ENCODE results near the gene ENKUR.
"Not testable (repeated sequence)": the region's sequence is repeated elsewhere in the genome, so short reads cannot be mapped to it uniquely, and the experiment has no call there.

The ENKUR gene

DNA sequence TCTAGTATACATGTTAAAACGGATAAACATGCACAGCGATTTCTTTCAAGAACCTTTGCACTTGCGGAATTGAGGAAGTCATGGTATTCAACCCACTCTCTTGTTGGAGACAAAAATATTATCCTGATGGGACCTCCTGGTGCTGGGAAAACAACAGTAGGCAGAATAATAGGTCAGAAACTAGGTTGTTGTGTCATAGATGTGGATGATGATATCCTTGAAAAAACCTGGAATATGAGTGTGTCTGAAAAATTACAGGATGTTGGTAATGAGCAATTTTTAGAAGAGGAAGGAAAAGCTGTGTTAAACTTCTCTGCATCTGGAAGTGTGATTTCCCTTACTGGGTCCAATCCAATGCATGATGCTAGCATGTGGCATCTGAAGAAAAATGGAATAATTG is 7.3 kb upstream of the ENKUR start:
- DNase-seq (ENCODE audit: low read depth in 2 of 2) = no peak

DNA sequence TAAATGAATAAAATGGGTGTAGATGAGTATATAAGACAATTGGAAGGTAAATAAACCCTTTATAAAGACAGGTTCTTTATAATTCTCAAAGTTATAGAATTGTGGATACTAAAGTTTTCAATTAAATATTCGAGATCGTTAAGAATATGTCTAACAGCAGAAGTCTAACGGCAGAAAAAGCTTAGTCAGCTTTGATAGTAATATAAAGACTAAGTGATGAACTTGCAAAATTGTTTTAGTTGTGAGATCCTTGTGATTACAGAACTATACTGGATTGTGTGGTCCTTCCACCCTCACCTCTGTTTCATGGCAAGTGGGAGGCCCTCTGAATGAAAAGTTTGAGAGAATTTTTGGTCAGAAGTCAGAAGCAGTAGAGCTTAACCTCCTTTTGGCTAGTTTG is 2.7 kb upstream of the ENKUR start:
- DNase-seq (ENCODE audit: low read depth in 2 of 2) = no peak

DNA sequence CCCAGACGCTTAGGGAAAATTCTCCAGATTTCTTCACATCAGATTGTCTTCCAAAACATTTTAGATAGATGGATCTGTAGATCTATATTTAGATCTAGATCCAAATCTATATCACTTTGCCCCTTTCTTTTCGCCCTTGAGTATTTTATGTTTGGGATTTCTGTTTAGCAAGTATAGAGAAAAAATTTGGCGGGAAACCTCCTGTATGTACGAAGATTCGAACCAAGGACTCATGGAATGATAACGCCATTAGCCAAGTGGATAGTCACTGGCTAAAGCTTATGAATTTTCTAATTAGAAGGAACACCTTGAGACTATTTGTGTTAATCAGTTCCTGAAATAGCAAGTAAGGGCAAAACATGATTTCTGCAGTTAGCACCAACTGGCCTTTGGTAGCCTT is 1.7 kb upstream of the ENKUR start:
- no peak for DNase-seq (ENCODE audit: low read depth in 2 of 2)

DNA sequence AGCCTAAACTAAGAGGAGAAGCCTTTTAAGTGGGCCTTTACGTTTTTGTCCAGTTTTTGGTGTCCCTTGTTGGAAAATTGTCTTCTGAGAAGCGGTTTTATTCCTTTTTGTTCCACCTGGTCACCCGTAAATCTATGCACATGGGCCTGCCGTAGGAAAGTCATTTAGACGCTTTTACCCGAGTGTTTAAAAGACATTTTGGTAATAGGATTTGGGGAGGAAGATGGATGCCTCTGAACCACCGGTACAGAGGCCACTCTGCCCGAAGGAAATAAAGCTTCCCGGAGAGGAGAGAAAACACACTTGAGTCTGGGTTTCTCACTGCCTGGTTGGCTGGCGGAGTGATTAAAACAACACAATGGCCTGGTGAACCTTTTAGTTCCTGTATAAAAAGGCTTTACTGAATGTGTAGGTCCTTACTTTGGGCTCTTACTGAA is 1.2 kb upstream of the ENKUR start:
- no peak for DNase-seq (ENCODE audit: low read depth in 2 of 2)

DNA sequence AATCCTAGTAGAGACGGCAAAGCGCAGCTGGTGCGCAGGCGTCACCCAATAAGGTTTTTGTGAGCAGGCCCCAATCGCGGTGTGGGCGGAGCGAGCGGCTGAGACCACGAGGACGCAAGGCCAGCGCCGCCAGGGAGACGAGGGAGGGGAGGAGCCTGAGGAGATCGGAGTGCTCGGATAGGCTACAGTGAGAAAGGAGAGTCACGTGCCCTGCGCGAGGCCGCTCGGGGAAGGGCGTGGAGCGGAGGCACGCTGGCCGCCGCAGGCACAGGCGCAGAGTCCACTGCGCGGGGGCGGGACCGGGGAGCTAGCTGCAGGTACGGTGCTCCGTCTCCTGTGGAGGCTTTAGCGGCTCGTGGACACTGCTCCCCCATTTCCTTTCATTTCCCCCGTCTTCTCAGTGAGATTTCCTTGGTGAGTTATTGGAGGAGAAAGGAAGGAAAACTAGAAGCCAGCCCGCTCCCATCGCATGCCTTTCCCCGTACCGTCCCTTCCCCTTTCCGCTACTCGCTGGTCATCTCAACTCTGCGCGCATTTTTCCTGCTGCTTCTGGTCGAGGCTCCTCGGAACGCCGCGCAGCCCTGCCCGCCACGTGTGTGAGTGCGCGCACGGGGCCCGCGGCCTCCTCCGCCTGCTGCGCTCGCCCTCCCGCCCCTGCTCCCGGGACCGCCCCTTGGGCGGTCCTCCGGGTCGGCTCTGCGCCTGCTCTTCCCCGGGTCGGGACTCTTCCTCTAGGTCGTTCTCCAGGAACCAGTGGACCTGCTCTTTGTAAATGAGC is 607 bp upstream of the ENKUR start, which contains the start of gene THNSL1:
TSS of gene THNSL1 (plus strand) at position 237 of the 778 bp plus-strand sequence. CDS start 6,612 bp downstream, outside the sequence.
- DNase-seq (ENCODE audit: low read depth in 2 of 2) = peak; percentile 96 to 97

DNA sequence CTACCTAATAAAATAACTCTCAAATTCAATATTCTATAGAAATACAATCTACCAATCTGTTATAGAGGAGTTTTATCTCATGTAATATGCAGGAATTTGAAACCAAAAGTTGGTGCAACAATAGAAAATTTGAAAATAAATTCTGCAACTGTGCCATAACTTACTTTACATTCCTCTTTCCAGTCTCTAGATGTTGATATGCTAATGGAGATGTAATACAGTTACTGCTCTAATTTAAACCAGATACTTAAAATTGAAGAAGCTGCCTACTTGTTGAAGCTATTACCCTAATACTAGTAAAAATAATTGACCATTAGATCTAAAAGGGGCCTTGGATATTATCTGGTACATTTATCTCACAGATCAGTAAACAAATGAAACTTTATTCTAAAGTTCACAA is 1.4 kb downstream of the ENKUR start:
- no peak for DNase-seq (ENCODE audit: low read depth in 2 of 2)

DNA sequence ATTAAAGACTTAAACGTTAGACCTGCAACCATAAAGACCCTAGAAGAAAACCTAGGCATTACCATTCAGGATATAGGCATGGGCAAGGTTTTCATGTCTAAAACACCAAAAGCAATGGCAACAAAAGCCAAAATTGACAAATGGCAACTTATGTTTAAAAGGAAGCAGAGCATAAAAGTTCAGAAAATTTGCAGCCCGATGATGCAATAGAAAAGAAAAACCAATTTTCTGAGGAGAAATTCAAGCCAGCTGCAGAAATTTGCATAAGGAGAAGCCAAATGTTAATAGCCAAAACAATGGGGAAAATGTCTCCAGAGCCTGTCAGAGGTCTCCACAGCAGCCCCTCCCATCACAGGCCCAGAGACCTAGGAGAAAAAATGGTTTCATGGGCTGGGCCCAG is 4.4 kb downstream of the ENKUR start:
- DNase-seq (ENCODE audit: low read depth in 2 of 2) = not testable (repeated sequence)

DNA sequence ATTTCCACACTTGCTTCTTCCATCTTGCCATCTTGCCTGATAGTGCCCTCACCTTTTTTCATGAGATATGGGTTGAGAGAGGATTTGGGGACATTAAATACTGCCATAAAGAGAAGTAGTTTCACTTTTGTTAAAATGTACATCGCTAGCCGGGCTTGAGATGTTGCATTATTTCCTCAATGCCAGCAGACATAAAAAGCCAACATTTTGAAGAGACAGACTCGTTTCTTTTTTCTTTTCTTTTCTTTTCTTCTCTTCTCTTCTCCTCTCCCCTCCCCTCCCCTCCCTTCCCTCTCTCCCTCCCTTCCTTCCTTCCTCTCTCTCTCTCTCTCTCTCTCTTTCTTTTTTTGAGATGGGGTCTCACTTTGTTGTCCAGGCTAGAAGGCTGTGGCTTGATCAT is 17.9 kb downstream of the ENKUR start:
- no peak for DNase-seq (ENCODE audit: low read depth in 2 of 2)

DNA sequence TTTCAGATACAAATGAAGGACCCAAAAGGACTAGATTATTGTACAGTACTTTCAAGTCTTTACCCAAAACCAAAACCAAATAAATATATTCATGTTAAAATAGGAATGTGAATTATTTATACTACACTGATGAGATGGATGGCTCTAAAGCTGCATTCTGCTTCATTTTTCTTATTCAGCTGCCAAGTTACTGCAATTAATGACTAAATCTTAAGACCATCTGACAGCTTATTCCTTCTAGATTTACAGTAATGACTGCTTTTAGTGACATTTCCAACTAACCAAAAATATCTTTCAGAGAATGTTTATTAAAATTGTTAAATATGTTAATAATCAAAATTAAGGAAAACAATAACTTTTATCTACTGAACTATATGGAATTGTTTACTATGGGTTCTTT is 20.9 kb downstream of the ENKUR start:
- no peak for DNase-seq (ENCODE audit: low read depth in 2 of 2)

DNA sequence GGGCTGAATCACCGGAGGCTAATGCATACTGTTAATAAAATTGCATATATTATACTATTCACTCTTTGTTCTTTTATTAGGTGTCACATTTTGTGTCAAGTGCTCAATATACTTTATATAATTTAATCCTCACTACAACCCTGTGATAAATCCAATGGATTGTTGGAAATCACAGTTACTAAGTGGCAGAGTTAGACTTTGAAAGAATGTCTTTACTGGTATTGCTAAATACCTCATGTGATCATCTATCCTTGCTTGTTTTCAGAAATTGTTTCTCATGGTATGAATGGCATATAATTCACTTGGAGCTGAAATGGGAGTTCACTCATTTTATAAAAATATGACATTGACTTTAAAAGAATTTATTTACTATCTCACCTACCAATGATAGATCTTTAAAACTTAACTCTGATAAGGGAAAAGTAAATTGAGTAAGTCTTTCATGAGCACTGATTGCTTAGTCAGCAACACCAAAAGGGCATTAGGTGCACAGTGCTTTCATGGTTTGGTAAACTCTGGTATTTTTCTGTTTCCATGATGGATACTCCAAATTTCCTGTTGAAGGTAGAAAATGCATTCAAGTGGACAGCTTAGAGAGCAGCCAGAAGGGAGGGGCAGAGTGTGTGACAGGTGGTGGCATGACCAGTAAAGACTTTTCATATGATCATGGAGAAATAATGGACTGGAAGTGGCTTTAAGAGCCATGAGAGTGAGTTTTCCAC is 22.6 kb downstream of the ENKUR start:
- no peak for DNase-seq (ENCODE audit: low read depth in 2 of 2)

DNA sequence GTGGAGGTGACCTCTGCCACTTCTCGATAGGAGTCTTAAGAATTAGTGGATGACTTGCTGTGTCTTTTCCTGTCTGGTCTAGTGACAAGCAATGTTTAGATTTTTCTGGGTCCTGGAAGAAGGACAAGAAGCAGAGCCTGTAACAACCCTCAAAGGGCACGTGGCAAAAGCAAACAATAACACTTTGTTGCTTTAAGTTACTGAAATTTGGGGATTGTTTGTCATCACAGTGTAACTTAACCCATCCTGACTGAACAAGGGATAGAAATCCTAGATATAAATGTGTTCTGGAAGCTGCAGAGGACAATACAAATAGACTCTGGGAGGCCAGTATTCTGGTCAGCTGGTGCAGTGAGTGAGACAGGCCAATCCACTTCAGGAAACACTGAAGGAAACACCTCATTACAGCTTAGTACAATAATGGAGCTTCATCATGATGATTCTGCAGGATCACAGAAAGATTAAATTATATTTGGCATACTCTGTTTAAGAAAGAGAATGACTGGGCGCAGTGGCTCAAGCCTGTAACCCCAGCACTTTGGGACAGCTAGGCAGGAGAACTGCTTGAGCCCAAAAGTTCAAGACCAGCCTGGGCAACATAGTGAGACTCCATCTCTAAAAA is 23.3 kb downstream of the ENKUR start:
- DNase-seq (ENCODE audit: low read depth in 2 of 2) = no peak

DNA sequence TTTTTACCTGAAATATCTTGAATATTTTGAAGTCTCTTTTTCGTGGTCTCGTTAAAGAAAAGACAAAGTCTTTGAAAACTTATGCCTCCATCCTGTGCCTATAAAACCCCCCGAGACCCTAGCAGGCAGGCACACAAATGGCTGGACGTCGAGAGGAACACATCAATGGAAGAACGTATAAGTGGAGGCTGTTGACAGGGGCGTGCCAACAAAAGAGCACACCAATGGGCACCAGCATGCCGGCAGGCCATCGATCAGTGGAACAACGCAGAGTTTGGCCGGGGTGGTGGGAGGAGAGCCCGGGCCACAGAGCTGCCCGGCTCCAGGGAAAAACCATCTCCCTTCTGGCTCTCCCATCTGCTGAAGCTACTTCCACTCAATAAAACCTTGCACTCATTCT is 24.7 kb downstream of the ENKUR start:
- DNase-seq (ENCODE audit: low read depth in 2 of 2) = no peak

DNA sequence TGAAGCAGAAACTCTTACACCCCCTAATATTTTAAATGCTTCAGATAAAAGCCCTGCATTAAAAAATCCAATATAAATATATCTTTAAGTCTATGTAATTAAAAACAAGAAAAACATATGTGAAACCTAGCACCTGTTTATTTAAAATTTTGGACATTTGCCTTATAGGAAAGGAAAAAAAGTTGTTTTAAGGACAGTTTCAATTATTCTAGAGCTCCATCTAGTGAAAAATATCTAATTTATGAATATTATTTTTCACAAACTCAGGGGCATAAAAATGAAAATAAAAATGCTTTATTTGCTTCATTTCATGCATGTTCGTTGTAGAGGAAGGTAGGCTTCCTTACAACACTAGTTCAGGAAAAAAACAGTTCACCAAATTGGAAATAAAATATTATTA is 26.1 kb downstream of the ENKUR start:
- DNase-seq (ENCODE audit: low read depth in 2 of 2) = no peak

DNA sequence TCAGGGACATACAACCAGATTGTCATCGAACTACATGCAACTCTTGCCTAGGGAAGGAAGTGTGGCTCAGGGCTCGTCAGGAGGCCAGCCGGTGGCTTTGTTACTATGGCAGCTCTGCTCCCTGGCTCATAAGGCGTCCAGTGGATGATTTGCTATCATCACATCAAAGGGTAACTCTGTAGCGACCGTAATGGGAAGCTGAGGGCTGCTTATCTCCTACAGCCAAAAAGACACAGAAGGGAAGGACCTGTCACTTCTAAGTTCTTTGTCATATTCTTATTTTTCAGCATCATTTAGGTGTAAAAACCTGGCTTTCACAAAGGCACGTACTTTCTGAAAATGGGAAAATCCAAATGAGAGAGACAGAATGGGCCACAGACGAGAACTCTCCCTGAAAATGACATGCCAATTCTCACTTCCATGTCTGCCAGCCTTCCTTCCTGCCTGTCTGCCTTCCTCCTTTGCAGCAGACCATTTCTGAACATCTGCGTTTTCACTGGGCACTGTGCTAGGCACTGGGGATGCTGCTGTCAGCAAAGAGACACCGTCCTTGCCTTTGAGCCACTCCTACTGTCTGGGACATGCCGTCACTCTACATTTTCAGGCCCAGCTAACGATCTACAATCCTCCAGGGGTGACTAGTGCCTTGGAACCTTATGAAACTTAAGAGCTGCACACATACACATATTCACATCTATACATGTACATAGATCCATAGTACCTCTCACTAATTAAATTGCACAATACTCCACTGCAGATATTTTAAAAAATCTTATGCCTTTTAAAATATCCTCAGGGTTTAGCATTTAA is 26.9 kb downstream of the ENKUR start:
- no peak for DNase-seq (ENCODE audit: low read depth in 2 of 2)

DNA sequence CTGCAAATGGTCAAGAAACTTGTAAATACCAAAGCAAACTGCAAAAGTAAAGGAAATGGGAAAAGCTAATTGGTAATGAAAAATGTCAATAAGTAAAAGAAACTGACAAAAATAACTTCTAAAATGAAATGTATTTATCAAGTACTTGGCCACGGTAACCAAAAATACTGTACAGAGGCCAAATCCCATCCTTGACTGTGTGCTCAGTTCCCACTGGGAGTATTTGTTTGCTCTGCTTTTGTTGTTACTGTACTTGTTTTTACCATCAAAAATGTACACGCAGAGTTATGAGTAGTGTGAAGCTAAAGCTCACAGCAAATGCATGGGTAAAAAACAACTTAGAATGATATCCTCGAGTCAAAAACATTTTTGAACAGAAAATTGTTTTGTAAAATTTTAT is 31.1 kb downstream of the ENKUR start:
- DNase-seq (ENCODE audit: low read depth in 2 of 2) = no peak

DNA sequence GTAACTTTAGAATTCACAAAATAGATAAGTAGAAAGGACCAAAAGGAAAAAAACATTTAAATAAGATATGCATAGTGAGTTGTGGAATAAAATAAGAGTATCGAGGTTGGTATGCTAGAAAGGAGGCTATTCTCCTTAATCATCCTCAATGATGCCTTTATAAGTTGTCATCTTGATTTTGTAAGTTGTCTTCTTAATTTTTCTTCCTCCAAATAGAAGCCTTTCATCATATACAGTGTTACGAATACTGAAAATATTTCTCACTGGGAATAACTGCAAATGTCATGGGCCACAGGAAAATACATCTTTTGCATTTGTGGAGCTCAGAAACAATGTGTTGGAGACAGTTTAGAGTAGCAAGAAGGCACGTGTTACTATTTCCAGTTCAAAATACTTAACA is 32.0 kb downstream of the ENKUR start:
- no peak for DNase-seq (ENCODE audit: low read depth in 2 of 2)

DNA sequence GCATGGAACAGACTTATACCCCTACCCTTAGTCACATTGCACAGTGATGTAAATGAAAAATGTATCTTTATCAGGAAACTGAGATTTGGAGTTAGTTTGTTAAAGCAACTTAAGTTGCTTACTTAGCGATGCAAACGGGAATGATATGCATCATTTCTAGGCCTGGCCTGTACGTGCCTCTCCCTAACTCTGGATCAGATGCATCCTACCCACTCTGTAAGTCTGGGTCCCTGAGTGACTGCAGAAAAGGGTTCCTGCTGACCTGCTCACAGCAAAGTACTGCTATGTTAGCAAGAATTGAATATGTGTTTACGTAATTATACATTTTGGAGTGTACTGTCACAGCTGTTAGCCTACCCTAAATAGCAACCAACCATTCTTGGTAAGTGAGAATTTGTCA is 32.8 kb downstream of the ENKUR start:
- no peak for DNase-seq (ENCODE audit: low read depth in 2 of 2)

DNA sequence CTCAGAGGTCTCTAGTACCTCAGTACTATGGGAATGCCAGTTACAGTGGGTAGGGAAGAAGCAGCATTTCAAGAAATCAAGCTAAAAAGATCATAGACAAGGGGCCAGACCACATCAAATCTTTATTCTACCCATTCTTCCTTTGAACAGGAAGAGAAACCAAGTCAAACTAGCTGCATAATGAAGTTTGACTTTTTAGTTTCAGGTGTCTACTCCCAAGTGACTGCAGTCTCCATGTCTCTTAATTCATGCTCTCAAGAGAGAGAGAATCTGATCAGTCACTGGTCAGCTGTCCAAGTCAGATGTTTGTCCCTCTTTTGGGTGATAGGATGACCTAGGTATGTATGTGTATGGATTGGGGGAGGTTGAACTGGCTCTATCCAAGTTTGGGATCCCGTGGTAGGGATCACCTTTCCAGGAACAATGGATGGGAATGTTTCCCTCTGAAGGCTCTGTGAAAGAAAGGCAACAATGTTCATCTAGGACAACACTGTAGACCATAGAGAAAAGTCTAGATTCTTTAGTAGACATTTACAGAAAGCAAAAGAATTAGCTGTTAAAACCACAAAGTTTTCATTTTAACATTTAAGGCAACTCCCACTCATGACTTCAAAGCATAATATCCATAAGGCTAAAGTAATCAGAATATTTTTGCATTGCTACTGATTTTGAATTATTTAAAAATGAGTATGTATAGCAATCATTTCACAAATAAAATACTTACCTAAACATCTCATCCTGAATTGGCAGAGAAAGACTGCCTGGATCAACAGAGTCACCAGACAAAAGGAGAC is 33.4 kb downstream of the ENKUR start:
- no peak for DNase-seq (ENCODE audit: low read depth in 2 of 2)

DNA sequence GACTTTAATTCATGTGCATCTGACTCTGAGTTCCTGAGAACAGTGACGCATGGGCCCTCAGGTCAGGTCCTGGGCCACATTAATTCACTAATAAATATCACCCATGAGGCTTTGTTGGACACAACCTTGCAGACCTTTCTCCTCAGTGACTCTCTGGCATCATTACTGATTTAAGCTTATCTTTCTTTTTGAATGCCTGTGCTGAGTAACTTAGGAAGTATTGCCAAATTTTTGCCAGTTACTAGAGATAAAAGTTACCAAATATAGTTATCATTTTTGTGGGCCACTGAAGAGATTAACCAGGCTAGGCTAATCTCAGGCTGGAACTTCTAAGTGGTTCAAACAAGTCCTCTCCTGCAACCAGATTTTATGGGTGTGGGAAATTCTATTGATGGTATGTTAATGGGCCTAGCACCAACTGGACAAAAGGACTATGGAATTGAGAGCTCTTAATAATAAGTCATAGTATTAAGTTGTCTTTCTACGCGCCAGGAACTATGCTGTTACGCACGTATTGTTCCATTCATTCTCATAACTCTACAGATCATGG is 34.7 kb downstream of the ENKUR start:
- DNase-seq (ENCODE audit: low read depth in 2 of 2) = no peak

DNA sequence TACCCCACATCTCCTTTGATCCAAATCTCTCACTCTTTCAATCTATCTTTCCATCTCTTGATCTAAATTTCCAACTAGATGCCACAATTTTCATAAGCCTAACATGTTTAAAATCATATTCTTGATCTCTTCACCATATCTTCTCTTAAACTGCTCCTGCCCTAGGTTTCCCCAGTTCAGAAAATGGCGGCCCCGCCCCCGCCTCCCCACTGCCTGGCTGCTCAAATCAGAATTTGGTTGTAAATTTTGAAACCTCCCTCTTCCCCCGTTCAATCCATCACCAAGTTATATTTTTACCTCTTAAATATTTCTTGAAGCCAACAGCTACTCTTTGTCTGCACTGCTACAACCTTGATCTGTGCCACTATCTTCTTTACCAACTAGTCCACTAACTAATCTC is 36.3 kb downstream of the ENKUR start:
- DNase-seq (ENCODE audit: low read depth in 2 of 2) = no peak

DNA sequence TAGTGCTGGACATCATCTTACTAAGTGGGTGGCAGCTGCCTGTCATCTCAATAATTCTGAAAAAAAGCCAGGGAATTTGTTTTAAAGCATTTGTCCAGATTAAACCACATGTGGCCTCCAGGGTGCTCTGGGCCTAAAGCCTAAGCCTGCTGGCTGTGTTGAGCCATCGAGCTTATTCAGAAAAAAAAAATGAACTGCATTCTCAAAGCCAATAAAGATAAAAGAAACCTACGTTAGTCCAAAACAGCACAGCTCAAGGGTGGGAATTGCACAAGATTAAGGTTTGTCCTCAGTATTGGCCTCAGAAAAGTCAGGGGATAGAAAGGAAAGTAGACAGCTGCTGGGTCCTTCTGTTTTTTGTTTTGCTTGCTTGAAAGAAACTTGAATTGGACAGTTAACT is 41.0 kb downstream of the ENKUR start:
- peak; percentile 42 to 46 for DNase-seq (ENCODE audit: low read depth in 2 of 2)
